GM21360 (cell line): ENCODE data around the gene NANOS1.

ENCODE experiments used
- ATAC-seq: cut with Tn5 transposase; IDR thresholded peaks from one replicate; pipeline ENCODE4 v1.9.1; 2021; ENCODE audit warnings: mild to moderate bottlenecking, moderate library complexity; ENCODE audit not compliant: unreplicated experiment

The NANOS1 gene

DNA sequence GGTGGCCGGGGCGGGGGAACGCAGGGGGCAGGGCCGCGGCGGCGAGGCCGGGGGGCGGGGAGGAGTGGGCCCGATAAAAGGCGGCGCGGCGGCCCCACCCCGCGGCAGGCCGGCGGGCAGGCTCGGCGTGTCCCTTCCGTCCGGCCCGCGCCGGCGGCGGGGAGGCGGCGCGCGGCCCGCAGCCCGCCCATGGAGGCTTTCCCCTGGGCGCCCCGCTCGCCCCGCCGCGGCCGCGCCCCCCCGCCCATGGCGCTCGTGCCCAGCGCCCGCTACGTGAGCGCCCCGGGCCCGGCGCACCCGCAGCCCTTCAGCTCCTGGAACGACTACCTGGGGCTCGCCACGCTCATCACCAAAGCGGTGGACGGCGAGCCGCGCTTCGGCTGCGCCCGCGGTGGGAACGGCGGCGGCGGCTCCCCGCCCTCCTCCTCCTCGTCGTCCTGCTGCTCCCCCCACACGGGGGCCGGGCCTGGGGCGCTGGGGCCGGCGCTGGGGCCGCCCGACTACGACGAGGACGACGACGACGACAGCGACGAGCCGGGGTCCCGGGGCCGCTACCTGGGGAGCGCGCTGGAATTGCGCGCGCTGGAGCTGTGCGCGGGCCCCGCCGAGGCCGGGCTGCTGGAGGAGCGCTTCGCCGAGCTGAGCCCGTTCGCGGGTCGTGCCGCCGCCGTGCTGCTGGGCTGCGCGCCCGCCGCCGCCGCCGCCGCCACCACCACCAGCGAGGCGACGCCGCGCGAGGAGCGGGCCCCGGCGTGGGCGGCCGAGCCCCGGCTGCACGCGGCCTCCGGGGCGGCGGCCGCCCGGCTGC, at the start of gene NANOS1:
Gene NANOS1, plus strand, starts transcription at position 102 of the 808 bp plus-strand sequence. Its CDS starts 88 bp downstream, at position 190.
- peak; percentile 22 for ATAC-seq

DNA sequence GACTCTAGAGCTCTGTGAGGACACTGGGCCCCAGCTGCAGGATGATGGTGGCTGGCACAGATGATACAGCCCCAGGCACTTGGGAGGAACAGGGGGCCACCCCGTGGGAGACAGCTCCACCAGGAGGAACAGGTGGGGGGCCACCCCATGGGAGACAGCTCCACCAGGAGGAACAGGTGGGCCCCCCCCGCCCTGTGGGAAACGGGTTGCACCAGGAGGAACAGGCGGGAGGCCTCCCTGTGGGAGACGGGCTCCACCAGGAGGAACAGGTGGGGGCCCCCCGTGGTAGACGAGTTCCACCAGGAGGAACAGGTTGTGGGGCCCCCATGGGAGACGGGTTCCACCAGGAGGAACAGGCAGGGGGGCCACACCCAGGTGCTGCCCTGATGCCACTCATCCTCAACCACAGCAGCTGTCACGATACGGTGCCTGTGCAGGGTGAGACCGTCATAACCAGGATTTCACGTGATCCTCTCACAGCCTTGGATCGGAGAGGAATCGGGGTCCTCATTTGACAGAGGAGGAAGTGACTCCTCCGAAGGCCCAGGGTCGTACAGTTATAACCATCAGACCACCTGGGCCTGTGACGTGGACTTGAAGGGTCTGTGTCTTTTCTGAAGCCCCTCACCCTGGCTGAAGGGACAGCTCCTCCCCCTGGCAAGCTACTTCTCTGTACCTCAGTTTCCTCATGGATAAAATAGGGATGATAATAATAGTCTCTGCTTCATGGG, 49.2 kb upstream of the NANOS1 start:
- ATAC-seq, result no peak

DNA sequence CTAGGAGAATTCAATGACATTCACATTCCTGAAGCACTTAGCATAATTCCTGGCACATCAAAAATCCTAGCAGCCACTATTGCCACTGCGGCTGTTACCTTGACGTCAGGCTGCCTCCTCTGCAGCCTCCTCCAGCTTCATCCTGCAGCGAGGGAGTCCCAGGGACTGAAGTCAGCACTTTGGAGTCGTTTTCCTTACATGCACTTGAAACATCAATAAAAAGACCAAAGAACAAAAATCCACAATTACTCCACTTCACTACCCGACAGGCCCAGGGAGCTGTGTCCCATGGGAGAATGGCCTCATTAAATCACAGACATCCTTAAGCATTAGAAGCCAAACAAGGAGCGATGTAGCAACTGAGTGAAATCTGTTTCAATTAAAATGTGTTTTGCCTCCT, 48.6 kb upstream of the NANOS1 start:
- ATAC-seq, result no peak

DNA sequence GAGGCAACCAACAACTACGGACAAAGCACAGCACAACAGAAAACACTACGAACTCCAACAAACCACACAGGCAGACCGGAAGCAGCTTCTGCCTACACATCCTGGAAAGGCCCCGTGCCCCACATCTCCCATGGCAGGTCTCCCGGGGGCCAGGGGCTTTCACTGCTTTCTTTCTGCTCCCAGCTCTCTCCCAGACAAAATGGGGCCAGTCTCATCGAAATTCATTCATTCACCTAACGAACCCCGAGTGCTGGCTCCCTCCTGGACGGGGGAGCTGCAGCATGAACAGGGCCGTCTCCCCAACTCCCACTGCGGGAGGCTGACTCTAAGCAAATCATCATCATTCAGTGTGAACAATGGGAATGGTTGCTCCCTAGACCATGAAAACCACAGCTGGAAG, 47.6 kb upstream of the NANOS1 start:
- ATAC-seq, result no peak

- no peak for ATAC-seq
These were observed 47.1 kb upstream of the NANOS1 start for GRCh38 chr10:118982366-118982765.

GRCh38 chr10:118983263-118983662, 46.3 kb upstream of the NANOS1 start:
- ATAC-seq, result no peak

DNA sequence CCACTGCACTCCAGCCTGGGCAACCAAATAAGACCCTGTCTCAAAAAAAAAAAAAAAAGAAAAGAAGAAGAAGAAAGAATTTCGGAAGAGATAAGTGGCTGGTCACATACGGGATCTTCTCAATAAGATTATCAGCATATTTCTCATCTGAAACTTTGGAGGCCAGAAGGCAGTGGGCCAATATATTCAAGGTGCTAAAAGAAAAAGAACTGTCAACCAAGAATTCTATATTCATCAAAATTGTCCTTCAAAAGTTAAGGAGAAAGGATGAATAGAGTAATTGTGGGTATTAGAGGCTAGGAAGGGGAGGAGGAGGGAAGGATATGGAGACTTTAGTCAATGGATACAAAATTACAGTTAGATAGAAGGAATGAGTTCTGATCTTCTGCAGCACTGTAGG, 43.9 kb upstream of the NANOS1 start:
- ATAC-seq, result no peak

- peak; percentile 79 for ATAC-seq
These were observed 42.4 kb upstream of the NANOS1 start for GRCh38 chr10:118986815-118987790.

GRCh38 chr10:118990326-118990725, 39.2 kb upstream of the NANOS1 start:
- ATAC-seq, result no peak

- no peak for ATAC-seq
These were observed 37.0 kb upstream of the NANOS1 start for GRCh38 chr10:118992496-118992895.

- no peak for ATAC-seq
These were observed 36.3 kb upstream of the NANOS1 start for GRCh38 chr10:118993214-118993613.

DNA sequence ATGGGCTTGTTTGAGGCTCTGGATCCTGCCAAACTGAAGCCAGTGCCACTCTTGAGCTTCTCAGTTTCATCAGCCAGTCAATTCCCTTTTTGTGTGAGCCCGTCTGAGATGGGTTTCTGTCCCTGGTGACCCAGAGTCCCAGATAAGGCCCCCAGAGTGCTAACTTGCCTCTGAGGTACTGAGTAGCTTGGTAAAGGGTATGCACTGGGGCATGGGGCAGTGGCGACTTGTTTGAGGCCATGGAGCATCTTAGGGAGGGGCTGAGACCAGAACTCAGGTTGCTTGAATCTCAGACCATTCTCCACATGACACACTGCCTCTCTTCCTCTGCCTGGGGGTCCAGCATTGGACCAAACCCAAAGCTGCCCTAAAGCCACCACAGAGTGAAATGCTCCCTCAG, 35.2 kb upstream of the NANOS1 start:
- no peak for ATAC-seq

GRCh38 chr10:118995739-118996138, 33.8 kb upstream of the NANOS1 start:
- ATAC-seq, result no peak

DNA sequence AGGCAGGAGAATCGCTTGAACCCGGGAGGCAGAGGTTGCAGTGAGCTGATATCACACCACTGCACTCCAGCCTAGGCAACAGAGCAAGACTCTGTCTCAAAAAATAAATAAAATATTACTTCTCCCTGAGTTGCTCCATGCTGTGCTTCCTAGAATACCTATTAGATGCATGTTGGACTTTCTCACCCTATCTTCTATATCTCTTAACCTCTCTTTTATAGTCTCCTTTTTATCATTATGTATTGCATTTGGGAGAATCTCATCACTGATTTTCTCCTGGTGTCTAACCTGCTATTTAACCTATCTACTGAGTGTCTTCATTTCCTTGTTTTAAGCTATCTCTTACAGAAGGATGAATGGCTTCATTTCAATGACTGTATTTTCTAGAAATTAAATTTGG, 32.1 kb upstream of the NANOS1 start:
- ATAC-seq, result no peak

- no peak for ATAC-seq
These were observed 31.3 kb upstream of the NANOS1 start for GRCh38 chr10:118998183-118998582.

DNA sequence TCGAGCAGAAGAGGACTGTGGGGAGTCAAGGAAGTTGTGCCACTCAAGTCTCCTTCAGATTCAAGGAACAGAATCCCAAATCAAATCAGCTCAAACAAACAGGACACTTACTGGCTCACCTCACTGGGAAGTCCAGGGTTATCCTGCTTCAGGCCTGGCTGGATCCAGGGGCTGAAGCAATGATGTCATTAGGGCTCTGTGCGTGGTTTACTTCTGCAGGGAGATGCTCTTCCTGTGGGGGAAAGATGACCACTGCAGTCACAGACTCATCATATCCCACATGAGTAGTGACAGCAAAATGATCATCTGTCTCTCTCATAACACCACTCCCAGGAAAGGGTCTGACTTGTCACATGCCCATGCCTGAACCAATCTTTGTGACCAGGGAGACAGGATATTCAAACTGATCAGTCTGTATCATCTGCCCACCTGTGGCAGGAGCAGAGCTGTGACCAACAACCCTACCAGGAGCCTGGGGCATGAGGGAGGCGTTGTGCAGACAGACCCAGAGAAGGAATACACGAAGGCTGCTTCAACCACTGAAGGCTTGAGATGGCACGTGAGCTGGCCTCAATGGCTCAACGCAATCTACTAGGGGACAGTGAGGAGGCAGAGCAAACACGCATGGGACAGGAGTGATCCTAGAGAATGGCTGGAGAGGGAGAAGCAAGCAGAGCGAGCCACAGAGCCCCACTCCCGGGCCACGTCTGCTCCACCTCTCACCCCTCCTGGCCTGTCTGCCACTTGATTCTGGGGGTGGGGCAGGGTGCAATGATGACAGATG, 27.6 kb upstream of the NANOS1 start:
- no peak for ATAC-seq

DNA sequence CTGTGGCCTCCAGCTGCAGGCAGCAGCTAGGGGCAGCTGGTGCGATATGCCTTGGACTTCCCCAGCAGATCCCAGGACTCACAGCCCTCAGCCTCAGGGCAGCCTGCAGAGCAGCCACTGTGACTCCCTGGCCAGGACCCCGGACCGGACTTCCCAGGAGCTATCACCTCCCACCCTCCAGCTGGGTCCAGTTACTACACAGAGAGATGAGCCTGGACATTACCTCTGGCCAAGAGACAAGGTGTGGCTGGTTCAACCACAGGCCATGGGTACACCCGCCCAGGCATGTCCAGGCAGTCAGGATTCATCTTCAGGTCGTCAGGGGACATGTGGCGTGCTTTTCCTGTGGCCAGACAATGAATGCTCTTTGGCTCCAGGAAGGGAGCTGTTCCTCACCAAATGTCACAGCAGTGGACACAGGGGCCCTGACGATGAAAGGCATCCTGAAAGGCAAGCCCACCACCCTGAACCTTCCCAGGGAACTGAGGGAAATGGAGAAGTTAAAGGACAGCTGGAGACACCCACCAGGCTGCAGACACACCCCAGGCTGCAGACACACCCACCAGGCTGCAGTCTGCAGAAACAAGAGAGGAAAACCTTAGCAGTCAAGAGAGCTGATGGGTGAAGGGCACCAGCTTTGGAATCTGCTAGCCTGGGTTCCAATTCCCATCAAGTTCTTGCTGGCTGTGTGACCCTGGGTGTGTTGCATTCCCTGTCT, 25.8 kb upstream of the NANOS1 start:
- ATAC-seq, result no peak

- no peak for ATAC-seq
These were observed 24.0 kb upstream of the NANOS1 start for GRCh38 chr10:119005362-119006043.
